Choroid plexus epithelial cell (primary cell): ENCODE results near the gene OCA2.

Experiments
- DNase-seq: peaks from one replicate; pipeline ENCODE4 v3.0.0-alpha.2; 2010; ENCODE audit warnings: low read depth
- H3K4me3 ChIP-seq: 2 replicates; pipeline ENCODE4 v1.5.1; 2011; ENCODE audit warnings: low read depth, mild to moderate bottlenecking, control low read depth, low read length, moderate library complexity
- TF ChIP-seq, protein P1 (sequence below): conservative IDR thresholded peaks from 2 replicates; pipeline ENCODE4 v1.5.1; 2011; ENCODE audit warnings: low read depth, mild to moderate bottlenecking, control low read depth, inconsistent platforms, low read length, moderate library complexity

Gene OCA2

DNA sequence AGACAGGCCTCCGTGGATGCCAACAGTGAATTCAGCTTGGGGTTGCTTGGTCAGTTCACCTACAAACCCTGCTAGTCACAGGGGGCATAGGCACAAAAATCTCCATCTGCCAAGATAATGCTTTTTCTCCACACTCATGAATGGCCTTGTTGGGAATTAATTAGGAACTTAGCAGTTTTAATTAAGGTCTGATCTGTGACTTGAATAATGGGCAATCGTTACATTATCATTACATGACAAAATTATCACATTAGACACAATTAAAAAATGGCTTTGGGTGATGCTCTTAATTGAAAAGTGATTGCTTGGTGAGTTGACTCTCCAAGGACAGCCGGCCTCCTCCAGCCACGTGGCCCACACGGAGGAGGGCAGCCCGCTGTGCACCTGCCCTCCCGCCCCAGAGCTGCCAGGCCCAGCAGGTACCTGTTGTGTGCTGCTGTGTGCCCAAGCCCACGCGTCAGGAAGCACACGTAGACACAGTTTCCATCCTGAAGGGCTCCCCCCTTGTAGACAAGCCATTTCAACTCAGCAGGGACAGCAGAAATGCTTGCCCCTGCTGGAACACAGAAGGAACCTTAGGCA is 274.2 kb downstream of the OCA2 start:
- no peak for DNase-seq
- H3K4me3 ChIP-seq, result no peak overlapping the region
- TF ChIP-seq, protein P1, sequence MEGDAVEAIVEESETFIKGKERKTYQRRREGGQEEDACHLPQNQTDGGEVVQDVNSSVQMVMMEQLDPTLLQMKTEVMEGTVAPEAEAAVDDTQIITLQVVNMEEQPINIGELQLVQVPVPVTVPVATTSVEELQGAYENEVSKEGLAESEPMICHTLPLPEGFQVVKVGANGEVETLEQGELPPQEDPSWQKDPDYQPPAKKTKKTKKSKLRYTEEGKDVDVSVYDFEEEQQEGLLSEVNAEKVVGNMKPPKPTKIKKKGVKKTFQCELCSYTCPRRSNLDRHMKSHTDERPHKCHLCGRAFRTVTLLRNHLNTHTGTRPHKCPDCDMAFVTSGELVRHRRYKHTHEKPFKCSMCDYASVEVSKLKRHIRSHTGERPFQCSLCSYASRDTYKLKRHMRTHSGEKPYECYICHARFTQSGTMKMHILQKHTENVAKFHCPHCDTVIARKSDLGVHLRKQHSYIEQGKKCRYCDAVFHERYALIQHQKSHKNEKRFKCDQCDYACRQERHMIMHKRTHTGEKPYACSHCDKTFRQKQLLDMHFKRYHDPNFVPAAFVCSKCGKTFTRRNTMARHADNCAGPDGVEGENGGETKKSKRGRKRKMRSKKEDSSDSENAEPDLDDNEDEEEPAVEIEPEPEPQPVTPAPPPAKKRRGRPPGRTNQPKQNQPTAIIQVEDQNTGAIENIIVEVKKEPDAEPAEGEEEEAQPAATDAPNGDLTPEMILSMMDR, result no peak

DNA sequence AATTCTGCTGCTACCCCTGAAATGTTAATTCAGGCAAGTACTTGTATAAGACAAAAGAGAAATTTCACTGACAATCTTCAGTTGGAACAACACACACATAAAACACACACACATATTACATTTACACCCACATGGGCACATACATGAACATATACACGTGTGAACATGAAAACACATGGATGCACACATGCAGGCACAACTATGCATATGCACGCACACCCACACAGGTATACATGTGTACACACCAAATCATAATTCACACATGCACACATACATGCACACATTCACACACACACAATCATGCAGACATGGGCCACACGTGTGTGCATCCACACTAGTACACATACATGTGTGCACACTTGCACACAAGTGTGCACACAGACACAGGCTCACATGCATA is 277.8 kb downstream of the OCA2 start:
- TF ChIP-seq, protein P1, result no peak
- DNase-seq, result no peak
- no peak overlapping the region for H3K4me3 ChIP-seq

DNA sequence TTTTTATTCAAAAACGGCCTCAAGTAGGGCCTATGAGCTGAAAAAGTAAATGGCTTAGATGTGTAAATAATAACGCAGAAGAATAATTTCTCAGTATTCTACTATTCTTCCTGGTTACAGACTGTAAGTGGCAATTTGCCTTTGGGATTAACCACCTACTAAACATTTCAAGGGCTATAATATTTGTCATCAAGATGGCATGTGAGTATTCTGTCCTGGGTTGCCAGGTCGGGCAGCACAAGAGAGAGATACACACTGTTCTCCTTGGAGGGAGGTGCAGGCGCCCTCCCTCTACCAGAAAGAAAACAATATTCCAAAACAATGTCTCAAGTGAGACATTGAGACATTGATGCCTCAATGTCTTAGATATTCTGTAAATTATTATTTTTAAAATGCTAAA is 278.4 kb downstream of the OCA2 start:
- TF ChIP-seq, protein P1, result no peak
- DNase-seq, result no peak

GRCh38 chr15:27820232-27820631 is 278.9 kb downstream of the OCA2 start:
- TF ChIP-seq, protein P1, result no peak
- peak; percentile 77 for DNase-seq
- H3K4me3 ChIP-seq, result no peak overlapping the region

More for the DNA sequence above, 278.4 kb downstream of the OCA2 start:
- no peak overlapping the region for H3K4me3 ChIP-seq

DNA sequence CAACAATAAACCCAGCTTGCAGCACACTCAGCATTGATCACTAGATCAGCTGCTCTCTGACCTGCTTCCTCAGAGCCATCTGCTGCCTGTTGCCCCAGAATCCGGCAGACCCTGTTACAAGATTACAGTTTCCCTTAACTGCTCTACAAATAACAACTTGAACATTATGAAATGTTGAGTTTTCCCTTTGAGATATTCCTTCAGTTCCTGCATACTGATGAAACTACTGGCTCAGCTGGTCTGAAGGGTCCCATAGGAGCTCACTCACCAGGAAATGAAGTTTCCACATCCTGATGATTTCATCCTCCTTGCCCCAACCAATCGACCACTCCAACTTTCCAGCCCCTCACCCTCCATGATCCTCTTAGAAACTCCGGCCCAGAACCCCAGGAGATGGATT is 281.9 kb downstream of the OCA2 start:
- TF ChIP-seq, protein P1, result no peak
- no peak for DNase-seq
- no peak overlapping the region for H3K4me3 ChIP-seq

DNA sequence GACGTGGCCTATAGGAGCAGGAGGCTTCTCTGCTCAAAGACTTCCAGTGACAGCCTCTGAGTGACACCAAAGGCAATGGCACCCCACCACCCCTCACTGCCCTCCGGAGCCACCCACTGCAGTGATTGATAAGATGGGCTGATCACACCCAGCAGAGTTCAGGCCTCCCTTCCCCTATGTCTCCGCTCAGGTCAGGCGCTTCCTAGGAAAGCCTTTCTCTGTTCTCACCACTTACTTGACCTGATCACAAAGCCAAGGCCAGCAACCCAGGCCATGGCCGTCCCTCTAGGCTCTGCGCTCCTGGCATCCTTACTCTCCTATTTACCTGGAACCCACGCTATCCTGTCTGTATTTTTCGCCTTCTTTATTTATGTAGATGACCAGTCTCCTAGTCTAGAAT is 282.3 kb downstream of the OCA2 start:
- TF ChIP-seq, protein P1, result no peak
- no peak for DNase-seq
- no peak overlapping the region for H3K4me3 ChIP-seq

DNA sequence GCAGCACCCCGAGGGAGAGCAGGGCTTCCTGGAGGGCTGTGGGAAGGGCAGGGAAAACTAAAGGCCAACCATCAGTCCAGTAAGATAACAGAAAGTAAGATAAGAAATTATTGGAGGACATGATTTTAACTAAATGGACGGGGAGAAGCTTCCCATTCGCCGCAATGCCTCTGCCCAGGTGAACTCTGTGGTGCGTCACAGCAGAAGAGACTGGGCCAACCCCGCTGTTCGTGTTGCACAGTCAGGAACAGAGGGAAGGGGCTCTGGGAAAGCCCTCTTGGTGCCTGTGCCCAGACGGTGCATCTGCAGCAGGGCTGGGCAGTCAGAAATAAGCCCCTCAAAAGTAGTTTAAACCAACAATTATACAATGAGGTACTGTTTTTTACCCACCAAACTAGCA is 284.1 kb downstream of the OCA2 start:
- TF ChIP-seq, protein P1, result no peak
- no peak for DNase-seq
- H3K4me3 ChIP-seq, result no peak overlapping the region
